Testis (tissue), 3 donors: ENCODE data around the gene CRACDL. TPM values are rescaled to one million over a fixed set of nuclear protein-coding genes. Genes with fewer than 3 reads are reported as not detected.

Experiments
- DNase-seq: peaks from one replicate; pipeline ENCODE4 v3.0.0-alpha.2; 2019
- H3K27ac ChIP-seq, 2 donors: fragments of 200-600 bp; sonication (generic); one replicate each; pipeline ENCODE4 v1.5.1; 2019
- H3K27me3 ChIP-seq: fragments of 200-600 bp; sonication (generic); one replicate; pipeline ENCODE4 v1.5.1; 2019
- H3K36me3 ChIP-seq: fragments of 200-600 bp; sonication (generic); one replicate; pipeline ENCODE4 v1.5.1; 2017; ENCODE audit warnings: low read depth; ENCODE audit errors: missing control alignments
- H3K4me1 ChIP-seq: fragments of 200-600 bp; sonication (generic); one replicate; pipeline ENCODE4 v1.5.1; 2019
- H3K4me3 ChIP-seq, 2 donors: fragments of 200-600 bp; sonication (generic); one replicate each; pipeline ENCODE4 v1.5.1; 2017 to 2019
- H3K9me3 ChIP-seq: fragments of 200-600 bp; sonication (generic); one replicate; pipeline ENCODE4 v1.5.1; 2017
- CTCF ChIP-seq, 3 experiments: fragments of 450-650 bp in 2 of 3; fragments of 200-600 bp in 1 of 3; sonication (generic) in 1 of 3; IDR thresholded peaks; one replicate each; pipeline ENCODE4 v1.5.1; 2016 to 2019; ENCODE audit warnings: antibody characterized with exemption in 3 of 3, mild to moderate bottlenecking in 2 of 3, moderate library complexity in 1 of 3
- POLR2A ChIP-seq: fragments of 450-650 bp; IDR thresholded peaks from one replicate; pipeline ENCODE4 v1.6.1; 2017; ENCODE audit warnings: antibody characterized with exemption, mild to moderate bottlenecking, moderate library complexity
- WGBS, 2 donors: methylation state at CpG; one replicate each; pipeline ENCODE4 v1.1.5; 2018; 5-methylcytosine and 5-hydroxymethylcytosine counted together
- intact Hi-C: fragments of 100-400 bp; cut with DNase I; formaldehyde crosslinking; loops from one replicate; pipeline ENCODE4 v1.15.1; 2023; ENCODE audit warnings: low total_unique reads
- polyA plus RNA-seq: library from polyadenylated mRNA; stranded (reverse); fragments of 350-450 nt; fragmentation: Illumina TruSeq; extraction: RNeasy Lipid Tissue Mini Kit (QIAGEN cat#74804); gene quantifications from one replicate; pipeline ENCODE4 v1.2.3, GENCODE V29; 2014; ENCODE audit warnings: low read depth, low replicate concordance; ENCODE audit not compliant: insufficient read depth
- total RNA-seq, 2 donors: library from RNA; depleted of rRNA; stranded (reverse); fragments of >200 nt; gene quantifications; one replicate each; pipeline ENCODE4 v1.2.3, GENCODE V29; 2016

Gene CRACDL
- total and polyA plus RNA-seq, 3 donors from 2014 or later = 8.4 to 30.4 (median 29.1) TPM

DNA sequence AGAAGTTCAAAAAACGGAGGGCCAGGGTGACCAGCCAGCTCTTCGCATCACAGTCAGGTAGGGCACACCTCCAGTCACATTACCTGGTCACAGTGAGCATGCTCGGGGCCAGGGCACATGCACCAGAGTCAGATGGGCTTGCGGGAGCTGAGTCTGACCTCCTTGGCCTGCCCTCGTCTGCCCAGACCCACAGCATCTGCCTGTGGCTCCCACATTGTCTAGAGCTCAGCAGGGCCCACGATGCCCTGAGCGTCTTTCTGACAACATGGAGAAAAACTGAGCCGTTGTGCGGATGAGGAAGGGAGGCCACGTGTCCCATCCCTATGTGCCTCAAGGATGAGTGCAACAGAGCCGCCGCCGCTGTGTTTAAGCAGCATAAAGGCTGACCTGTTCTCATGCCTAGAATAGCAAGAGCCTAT is 37.6 kb downstream of the CRACDL start:
- Histone ChIP-seq H3K27me3 (no peaks in the 10 kb centered on the region), H3K9me3 (no peaks in the 10 kb centered on the region), H3K4me3 (no peak overlapping the region), H3K27ac (no peak overlapping the region), H3K36me3 (no peaks in the 10 kb centered on the region), H3K4me1 (no peaks in the 10 kb centered on the region)
- intact Hi-C loops = no loop called here
- DNase-seq = no peak
- 88 to 89% methylated on average over 13 of the region's 13 CpGs for WGBS, 2 donors
- TF ChIP-seq POLR2A (no peak), CTCF (IDR thresholded peaks at IDR 0.05) (no peak)

DNA sequence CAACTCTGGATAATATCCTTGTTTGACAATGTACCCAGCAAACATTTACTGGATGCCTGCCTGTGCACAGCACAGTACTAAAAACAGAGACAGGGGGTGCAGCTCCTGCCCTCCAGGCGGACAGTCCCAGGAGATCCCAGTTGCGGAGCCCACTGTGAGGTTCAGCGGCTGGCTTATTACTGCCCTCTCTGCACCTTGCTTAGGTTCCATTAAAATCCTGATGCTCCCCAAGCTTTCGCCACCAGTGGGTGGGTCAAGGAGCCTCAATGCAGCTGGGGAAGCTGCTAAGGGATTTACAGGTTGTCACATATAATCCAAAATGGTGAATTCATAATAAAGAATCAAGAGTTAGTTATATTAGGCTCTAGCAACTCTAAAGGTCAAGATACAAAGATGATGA is 38.3 kb downstream of the CRACDL start:
- no peaks in the 10 kb centered on the region for H3K27me3 ChIP-seq
- H3K4me3 ChIP-seq = no peak overlapping the region
- no peak overlapping the region for H3K27ac ChIP-seq
- intact Hi-C loops = no loop called here
- WGBS, 2 donors = 87 to 100% methylated on average over 3 to 4 of the region's 4 CpGs
- DNase-seq = no peak
- TF ChIP-seq POLR2A (no peak), CTCF (IDR thresholded peaks at IDR 0.05) (no peak)
- no peaks in the 10 kb centered on the region for H3K4me1 ChIP-seq
- H3K9me3 ChIP-seq = no peaks in the 10 kb centered on the region
- no peaks in the 10 kb centered on the region for H3K36me3 ChIP-seq

- H3K9me3 ChIP-seq = no peaks in the 10 kb centered on the region
- intact Hi-C loops = no loop called here
- no peaks in the 10 kb centered on the region for H3K27me3 ChIP-seq
- H3K4me3 ChIP-seq = no peak overlapping the region
- H3K27ac ChIP-seq = no peak overlapping the region
- no peaks in the 10 kb centered on the region for H3K36me3 ChIP-seq
- no peaks in the 10 kb centered on the region for H3K4me1 ChIP-seq
- no peak for DNase-seq
- no peak for TF ChIP-seq POLR2A
- WGBS, 2 donors = 72 to 82% methylated on average over 8 to 9 of the region's 9 CpGs
These were observed 39.1 kb downstream of the CRACDL start for GRCh38 chr2:98896944-98897343.

GRCh38 chr2:98896416-98896815 is 39.6 kb downstream of the CRACDL start:
- intact Hi-C loops = no loop called here
- no peak for DNase-seq
- Histone ChIP-seq H3K4me3 (no peak overlapping the region), H3K27me3 (no peaks in the 10 kb centered on the region), H3K4me1 (no peaks in the 10 kb centered on the region), H3K36me3 (no peaks in the 10 kb centered on the region), H3K27ac (no peak overlapping the region), H3K9me3 (no peaks in the 10 kb centered on the region)
- TF ChIP-seq CTCF (IDR thresholded peaks at IDR 0.05) = no peak
- TF ChIP-seq POLR2A = no peak
- 44 to 61% methylated on average over 2 of the region's 2 CpGs for WGBS, 2 donors

DNA sequence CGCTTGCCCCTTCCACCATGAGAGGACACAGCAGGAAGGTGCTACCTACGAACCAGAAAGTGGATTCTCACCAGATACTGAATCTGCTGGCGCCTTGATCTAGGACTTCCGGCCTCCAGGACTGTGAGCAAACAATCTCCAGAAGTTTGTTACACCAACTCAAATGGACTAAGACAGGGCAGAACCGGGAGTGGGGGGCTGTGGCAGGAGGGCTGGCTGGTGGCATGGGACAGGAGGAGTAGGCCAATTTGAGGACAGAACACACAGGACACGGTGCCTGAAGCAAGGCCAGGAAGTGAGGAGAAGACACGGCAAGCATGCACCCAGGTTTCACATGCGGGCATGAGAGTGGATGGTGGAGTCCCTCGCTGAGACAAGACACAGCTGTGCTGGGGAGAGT is 40.1 kb downstream of the CRACDL start:
- no peaks in the 10 kb centered on the region for H3K27me3 ChIP-seq
- no peak for DNase-seq
- no peak for TF ChIP-seq POLR2A
- no peak for TF ChIP-seq CTCF (IDR thresholded peaks at IDR 0.05)
- intact Hi-C loops = no loop called here
- 79 to 80% methylated on average over 9 of the region's 9 CpGs for WGBS, 2 donors
- H3K4me1 ChIP-seq = no peaks in the 10 kb centered on the region
- H3K27ac ChIP-seq = no peak overlapping the region
- no peaks in the 10 kb centered on the region for H3K9me3 ChIP-seq
- H3K36me3 ChIP-seq = no peaks in the 10 kb centered on the region
- no peak overlapping the region for H3K4me3 ChIP-seq
